ENCODE data around the gene SLC41A3.

Gene SLC41A3

DNA sequence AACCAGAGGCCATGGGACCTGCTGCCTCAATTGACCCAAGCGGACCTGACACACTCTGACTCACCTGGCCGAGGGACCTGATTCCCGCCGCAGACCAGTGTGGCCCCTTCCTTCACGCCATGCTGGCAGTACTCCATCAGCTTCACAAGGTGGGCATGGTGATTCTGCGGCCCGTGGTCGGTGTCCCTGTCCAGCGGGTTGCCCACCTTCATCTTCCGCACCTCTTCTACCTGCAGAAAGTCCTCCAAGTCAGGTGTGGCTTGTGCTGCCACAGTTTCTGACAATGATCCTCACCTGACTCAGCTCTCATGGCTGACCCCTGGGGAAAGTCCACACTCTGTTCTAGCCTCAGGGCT lies 25.9 kb upstream of the SLC41A3 start:
- Histone ChIP-seq H3K27me3 (replicated peaks in 2 of 5; ENCODE audit: control insufficient read depth in 4 of 5, insufficient read depth in 5 of 5, low read length in 4 of 5) (no peaks in the 10 kb centered on the region), H3K4me3 (ENCODE audit: control insufficient read depth in 1 of 7, extremely low read depth in 1 of 7, insufficient read depth in 4 of 7, low read depth in 2 of 7, low read length in 6 of 7) (no peak overlapping the region), H3K27ac (ENCODE audit: insufficient read depth in 1 of 2, low read depth in 1 of 2, low read length in 2 of 2, poor library complexity in 1 of 2, severe bottlenecking in 2 of 2) (no peak overlapping the region), H3K9me3 (ENCODE audit: control extremely low read depth in 1 of 5, control insufficient read depth in 4 of 5, insufficient read depth in 2 of 5, low read depth in 1 of 5, low read length in 4 of 5) (no peaks in the 10 kb centered on the region), H3K36me3 (ENCODE audit: control insufficient read depth in 4 of 4, insufficient read depth in 4 of 4, low read length in 3 of 4) (no peaks in the 10 kb centered on the region), H3K4me1 (ENCODE audit: control extremely low read depth in 1 of 4, control insufficient read depth in 4 of 4, insufficient read depth in 4 of 4, low read length in 3 of 4) (no peaks in the 10 kb centered on the region)
- CTCF ChIA-PET = no interaction called here
- WGBS (ENCODE audit: insufficient coverage) = 96% methylated on average over 10 of the region's 10 CpGs
- no peak for DNase-seq
- POLR2A ChIA-PET = no interaction called here

- CTCF ChIA-PET = no interaction called here
- no peak for DNase-seq
Measured at GRCh38 chr3:126109146-126109879, 25.4 kb upstream of the SLC41A3 start.

GRCh38 chr3:126108676-126109050 lies 24.7 kb upstream of the SLC41A3 start:
- H3K4me1 ChIP-seq (ENCODE audit: control extremely low read depth in 1 of 4, control insufficient read depth in 4 of 4, insufficient read depth in 4 of 4, low read length in 3 of 4) = no peaks in the 10 kb centered on the region
- no peaks in the 10 kb centered on the region for H3K27me3 ChIP-seq (replicated peaks in 2 of 5; ENCODE audit: control insufficient read depth in 4 of 5, insufficient read depth in 5 of 5, low read length in 4 of 5)
- POLR2A ChIA-PET = no interaction called here
- no peak for DNase-seq
- no peak overlapping the region for H3K4me3 ChIP-seq (ENCODE audit: control insufficient read depth in 1 of 7, extremely low read depth in 1 of 7, insufficient read depth in 4 of 7, low read depth in 2 of 7, low read length in 6 of 7)
- no peaks in the 10 kb centered on the region for H3K36me3 ChIP-seq (ENCODE audit: control insufficient read depth in 4 of 4, insufficient read depth in 4 of 4, low read length in 3 of 4)
- no peak overlapping the region for H3K27ac ChIP-seq (ENCODE audit: insufficient read depth in 1 of 2, low read depth in 1 of 2, low read length in 2 of 2, poor library complexity in 1 of 2, severe bottlenecking in 2 of 2)
- CTCF ChIA-PET = interaction anchor here (1.4 kb wide), 1 partner anchor 8 kb away, joined by 3 read pairs; no protein-coding TSS in a partner anchor
- no peaks in the 10 kb centered on the region for H3K9me3 ChIP-seq (ENCODE audit: control extremely low read depth in 1 of 5, control insufficient read depth in 4 of 5, insufficient read depth in 2 of 5, low read depth in 1 of 5, low read length in 4 of 5)
- 96% methylated on average over 5 of the region's 5 CpGs for WGBS (ENCODE audit: insufficient coverage)

More at GRCh38 chr3:126109146-126109879, 25.4 kb upstream of the SLC41A3 start:
- H3K9me3 ChIP-seq (ENCODE audit: control extremely low read depth in 1 of 5, control insufficient read depth in 4 of 5, insufficient read depth in 2 of 5, low read depth in 1 of 5, low read length in 4 of 5) = no peaks in the 10 kb centered on the region
- H3K27ac ChIP-seq (ENCODE audit: insufficient read depth in 1 of 2, low read depth in 1 of 2, low read length in 2 of 2, poor library complexity in 1 of 2, severe bottlenecking in 2 of 2) = no peak overlapping the region
- H3K4me3 ChIP-seq (ENCODE audit: control insufficient read depth in 1 of 7, extremely low read depth in 1 of 7, insufficient read depth in 4 of 7, low read depth in 2 of 7, low read length in 6 of 7) = no peak overlapping the region
- H3K27me3 ChIP-seq (replicated peaks in 2 of 5; ENCODE audit: control insufficient read depth in 4 of 5, insufficient read depth in 5 of 5, low read length in 4 of 5) = no peaks in the 10 kb centered on the region
- 96% methylated on average over 13 of the region's 13 CpGs for WGBS (ENCODE audit: insufficient coverage)
- H3K4me1 ChIP-seq (ENCODE audit: control extremely low read depth in 1 of 4, control insufficient read depth in 4 of 4, insufficient read depth in 4 of 4, low read length in 3 of 4) = no peaks in the 10 kb centered on the region
- POLR2A ChIA-PET = no interaction called here
- H3K36me3 ChIP-seq (ENCODE audit: control insufficient read depth in 4 of 4, insufficient read depth in 4 of 4, low read length in 3 of 4) = no peaks in the 10 kb centered on the region

DNA sequence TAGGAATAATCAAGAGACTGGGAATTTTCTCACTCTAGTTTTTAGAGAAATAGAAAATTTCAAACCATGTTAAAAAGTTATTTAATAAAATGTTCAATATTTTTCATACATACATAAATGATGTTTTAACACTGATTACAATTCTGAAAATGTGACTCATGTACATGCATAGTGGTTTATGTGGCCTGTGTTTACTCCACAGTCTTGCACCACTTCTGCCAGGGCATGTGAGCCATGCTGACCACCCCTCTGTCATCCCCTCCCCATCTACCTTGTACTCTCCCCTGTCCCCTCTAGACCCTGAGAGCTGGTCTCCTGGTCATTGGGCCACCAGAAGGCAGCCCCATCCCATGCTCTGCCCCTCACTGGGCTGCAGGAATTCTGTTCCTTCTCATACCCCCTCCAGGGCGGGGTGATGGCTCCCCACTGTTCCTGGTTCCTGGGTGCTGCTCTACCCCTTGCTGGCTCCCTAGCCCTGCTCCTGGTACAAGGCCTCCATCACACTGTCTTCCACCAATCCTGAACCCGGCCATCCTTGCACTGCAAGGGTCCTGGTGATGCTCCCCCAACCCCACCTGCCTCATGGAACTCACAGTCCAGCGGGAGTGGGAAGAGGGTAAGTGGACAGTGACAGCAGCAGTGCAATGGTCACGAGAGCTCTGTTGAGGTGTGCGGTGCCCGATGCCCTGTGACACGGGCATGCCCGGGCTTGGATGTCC lies 24.2 kb upstream of the SLC41A3 start:
- ChIA-PET CTCF (interaction anchor here (1.4 kb wide), 1 partner anchor 9 kb away, joined by 3 read pairs; no protein-coding TSS in a partner anchor), POLR2A (no interaction called here)
- no peaks in the 10 kb centered on the region for H3K4me1 ChIP-seq (ENCODE audit: control extremely low read depth in 1 of 4, control insufficient read depth in 4 of 4, insufficient read depth in 4 of 4, low read length in 3 of 4)
- 100% methylated on average over 8 of the region's 8 CpGs for WGBS (ENCODE audit: insufficient coverage)
- no peaks in the 10 kb centered on the region for H3K27me3 ChIP-seq (replicated peaks in 2 of 5; ENCODE audit: control insufficient read depth in 4 of 5, insufficient read depth in 5 of 5, low read length in 4 of 5)
- H3K9me3 ChIP-seq (ENCODE audit: control extremely low read depth in 1 of 5, control insufficient read depth in 4 of 5, insufficient read depth in 2 of 5, low read depth in 1 of 5, low read length in 4 of 5) = no peaks in the 10 kb centered on the region
- no peak overlapping the region for H3K27ac ChIP-seq (ENCODE audit: insufficient read depth in 1 of 2, low read depth in 1 of 2, low read length in 2 of 2, poor library complexity in 1 of 2, severe bottlenecking in 2 of 2)
- H3K4me3 ChIP-seq (ENCODE audit: control insufficient read depth in 1 of 7, extremely low read depth in 1 of 7, insufficient read depth in 4 of 7, low read depth in 2 of 7, low read length in 6 of 7) = no peak overlapping the region
- no peak for DNase-seq
- no peaks in the 10 kb centered on the region for H3K36me3 ChIP-seq (ENCODE audit: control insufficient read depth in 4 of 4, insufficient read depth in 4 of 4, low read length in 3 of 4)

GRCh38 chr3:126107203-126107939 lies 23.4 kb upstream of the SLC41A3 start:
- no peak for DNase-seq
- Histone ChIP-seq H3K4me1 (ENCODE audit: control extremely low read depth in 1 of 4, control insufficient read depth in 4 of 4, insufficient read depth in 4 of 4, low read length in 3 of 4) (no peaks in the 10 kb centered on the region), H3K27ac (ENCODE audit: insufficient read depth in 1 of 2, low read depth in 1 of 2, low read length in 2 of 2, poor library complexity in 1 of 2, severe bottlenecking in 2 of 2) (no peak overlapping the region), H3K9me3 (ENCODE audit: control extremely low read depth in 1 of 5, control insufficient read depth in 4 of 5, insufficient read depth in 2 of 5, low read depth in 1 of 5, low read length in 4 of 5) (no peaks in the 10 kb centered on the region), H3K36me3 (ENCODE audit: control insufficient read depth in 4 of 4, insufficient read depth in 4 of 4, low read length in 3 of 4) (no peaks in the 10 kb centered on the region), H3K4me3 (ENCODE audit: control insufficient read depth in 1 of 7, extremely low read depth in 1 of 7, insufficient read depth in 4 of 7, low read depth in 2 of 7, low read length in 6 of 7) (no peak overlapping the region), H3K27me3 (replicated peaks in 2 of 5; ENCODE audit: control insufficient read depth in 4 of 5, insufficient read depth in 5 of 5, low read length in 4 of 5) (no peaks in the 10 kb centered on the region)
- WGBS (ENCODE audit: insufficient coverage) = 98% methylated on average over 13 of the region's 17 CpGs
- POLR2A ChIA-PET = no interaction called here
- CTCF ChIA-PET = interaction anchor here (1.4 kb wide), 1 partner anchor 10 kb away, joined by 3 read pairs; no protein-coding TSS in a partner anchor

GRCh38 chr3:126106336-126107202 lies 22.6 kb upstream of the SLC41A3 start:
- Histone ChIP-seq H3K27me3 (replicated peaks in 2 of 5; ENCODE audit: control insufficient read depth in 4 of 5, insufficient read depth in 5 of 5, low read length in 4 of 5) (no peaks in the 10 kb centered on the region), H3K4me3 (ENCODE audit: control insufficient read depth in 1 of 7, extremely low read depth in 1 of 7, insufficient read depth in 4 of 7, low read depth in 2 of 7, low read length in 6 of 7) (no peak overlapping the region), H3K4me1 (ENCODE audit: control extremely low read depth in 1 of 4, control insufficient read depth in 4 of 4, insufficient read depth in 4 of 4, low read length in 3 of 4) (no peaks in the 10 kb centered on the region), H3K9me3 (ENCODE audit: control extremely low read depth in 1 of 5, control insufficient read depth in 4 of 5, insufficient read depth in 2 of 5, low read depth in 1 of 5, low read length in 4 of 5) (no peaks in the 10 kb centered on the region), H3K36me3 (ENCODE audit: control insufficient read depth in 4 of 4, insufficient read depth in 4 of 4, low read length in 3 of 4) (no peaks in the 10 kb centered on the region), H3K27ac (ENCODE audit: insufficient read depth in 1 of 2, low read depth in 1 of 2, low read length in 2 of 2, poor library complexity in 1 of 2, severe bottlenecking in 2 of 2) (no peak overlapping the region)
- 97% methylated on average over 20 of the region's 21 CpGs for WGBS (ENCODE audit: insufficient coverage)
- DNase-seq = no peak
- CTCF ChIA-PET = no interaction called here
- POLR2A ChIA-PET = no interaction called here

Measured in common myeloid progenitor, CD34-positive (primary cell).